Activated naive CD8-positive, alpha-beta T cell treated with anti-CD3 and anti-CD28 coated beads, Interleukin-2, amount 50 U/mL, for 24 hours (primary cell): ENCODE measurements around the gene CHCT1.
"Not testable (repeated sequence)": the region's sequence is repeated elsewhere in the genome, so short reads cannot be mapped to it uniquely, and the experiment has no call there.

Source experiments
- ATAC-seq: fragments of 150-1000 bp; cut with Tn5 transposase; one replicate; pipeline ENCODE4 v1.10.0; 2021
- DNase-seq: peaks from one replicate; pipeline ENCODE4 v3.0.0; 2021
- H3K27ac Mint-ChIP-seq: one replicate; pipeline ENCODE4 v1.8.0; 2021; ENCODE audit warnings: mild to moderate bottlenecking, mixed read lengths
- H3K27me3 Mint-ChIP-seq: one replicate; pipeline ENCODE4 v1.8.0; 2021; ENCODE audit warnings: mixed read lengths
- H3K36me3 Mint-ChIP-seq: one replicate; pipeline ENCODE4 v1.8.0; 2021; ENCODE audit warnings: low read depth, mixed read lengths
- H3K4me1 Mint-ChIP-seq: one replicate; pipeline ENCODE4 v1.8.0; 2021; ENCODE audit warnings: mixed read lengths
- H3K4me3 Mint-ChIP-seq: one replicate; pipeline ENCODE4 v1.8.0; 2021; ENCODE audit warnings: mild to moderate bottlenecking, moderate library complexity, mixed read lengths
- H3K9me3 Mint-ChIP-seq: one replicate; pipeline ENCODE4 v1.8.0; 2021; ENCODE audit warnings: mixed read lengths

The CHCT1 gene

DNA sequence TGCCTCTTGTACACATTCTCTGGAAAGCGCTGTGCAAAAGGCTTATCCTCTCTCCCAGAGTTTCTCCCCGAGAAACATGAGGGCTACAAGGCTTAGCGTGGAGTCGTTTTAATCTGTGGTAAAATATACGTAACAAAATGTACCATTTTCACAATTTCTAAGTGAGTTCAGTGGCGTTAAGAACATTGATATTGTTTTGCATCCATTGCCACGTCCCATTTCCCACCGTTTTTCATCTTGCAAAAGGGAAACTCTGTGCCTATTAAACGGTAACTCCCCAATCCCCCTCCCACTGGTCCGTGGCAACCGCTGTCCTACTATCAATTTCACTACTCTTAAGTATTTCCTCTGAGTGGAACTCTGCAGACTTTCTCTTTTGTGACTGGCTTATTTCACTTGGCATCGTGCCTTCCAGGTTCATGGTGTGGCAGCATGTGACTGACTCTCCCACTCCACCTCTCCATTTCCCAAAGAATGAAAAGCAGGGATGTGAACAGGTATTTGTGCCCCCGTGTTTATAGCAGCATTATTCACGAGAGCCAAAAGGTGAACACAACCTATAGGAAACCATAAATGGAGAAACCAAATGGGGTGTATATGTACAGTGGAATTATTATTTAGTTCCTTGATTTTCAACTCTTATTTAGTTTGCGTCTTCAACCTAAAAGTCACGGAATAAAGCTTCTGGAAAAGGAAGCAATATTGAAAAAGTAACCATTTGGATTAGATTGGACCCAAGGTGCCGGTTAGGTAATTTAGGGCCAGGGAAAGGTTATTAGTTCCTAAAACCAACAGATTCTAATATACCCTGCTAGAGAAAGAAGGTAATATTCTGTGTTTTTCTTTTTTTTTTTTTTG is 29.2 kb upstream of the CHCT1 start:
- peak overlapping the region; percentile 88 for H3K4me3 Mint-ChIP-seq
- no peaks in the 10 kb centered on the region for H3K9me3 Mint-ChIP-seq
- peak overlapping the region; percentile 91 for H3K27ac Mint-ChIP-seq
- ATAC-seq = no peak
- H3K27me3 Mint-ChIP-seq = no peaks in the 10 kb centered on the region
- peaks cover 2% of the 10 kb centered on the region for H3K36me3 Mint-ChIP-seq
- peak; percentile 42 for DNase-seq
- H3K4me1 Mint-ChIP-seq = peaks cover 59% of the 10 kb centered on the region

DNA sequence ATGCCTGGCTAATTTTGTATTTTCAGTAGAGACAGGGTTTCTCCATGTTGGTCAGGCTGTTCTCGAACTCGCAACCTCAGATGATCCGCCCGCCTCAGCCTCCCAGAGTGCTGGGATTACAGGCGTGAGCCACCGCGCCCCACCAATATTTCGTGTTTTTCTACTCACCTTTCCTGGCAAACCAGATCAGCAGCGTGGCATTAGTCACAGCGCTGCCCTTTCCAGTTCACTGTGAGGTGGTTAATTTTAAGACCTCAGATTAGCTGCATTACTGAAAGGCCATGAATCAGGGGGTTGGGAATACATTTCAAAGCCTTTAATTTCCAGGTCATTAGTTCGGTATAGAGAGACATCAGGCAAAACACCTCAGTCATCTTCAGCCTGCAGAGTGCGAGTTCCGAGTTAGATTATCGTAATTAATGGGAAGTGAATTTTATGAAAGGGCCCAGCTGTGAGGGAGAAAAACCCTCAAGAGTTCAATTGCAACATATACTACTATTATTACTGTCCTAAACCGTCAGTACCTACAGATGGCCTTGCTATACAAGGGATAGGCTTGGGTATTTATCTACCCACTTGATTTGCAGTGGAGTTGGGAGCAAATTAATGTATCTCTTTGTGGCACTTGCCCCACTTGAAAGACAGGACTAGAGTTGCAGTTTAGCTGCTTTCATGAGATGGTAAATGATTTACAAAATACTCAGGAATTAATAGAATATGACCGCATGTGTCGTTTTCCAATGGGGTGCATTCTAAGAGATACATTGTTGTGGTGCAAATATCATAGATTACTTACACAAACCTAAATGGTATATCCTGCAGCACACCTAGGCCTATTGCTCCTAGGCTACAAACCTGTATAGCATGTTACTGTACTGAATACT is 28.2 kb upstream of the CHCT1 start:
- peak overlapping the region; percentile 38 for H3K4me3 Mint-ChIP-seq
- no peak for ATAC-seq
- H3K4me1 Mint-ChIP-seq = peaks cover 55% of the 10 kb centered on the region

DNA sequence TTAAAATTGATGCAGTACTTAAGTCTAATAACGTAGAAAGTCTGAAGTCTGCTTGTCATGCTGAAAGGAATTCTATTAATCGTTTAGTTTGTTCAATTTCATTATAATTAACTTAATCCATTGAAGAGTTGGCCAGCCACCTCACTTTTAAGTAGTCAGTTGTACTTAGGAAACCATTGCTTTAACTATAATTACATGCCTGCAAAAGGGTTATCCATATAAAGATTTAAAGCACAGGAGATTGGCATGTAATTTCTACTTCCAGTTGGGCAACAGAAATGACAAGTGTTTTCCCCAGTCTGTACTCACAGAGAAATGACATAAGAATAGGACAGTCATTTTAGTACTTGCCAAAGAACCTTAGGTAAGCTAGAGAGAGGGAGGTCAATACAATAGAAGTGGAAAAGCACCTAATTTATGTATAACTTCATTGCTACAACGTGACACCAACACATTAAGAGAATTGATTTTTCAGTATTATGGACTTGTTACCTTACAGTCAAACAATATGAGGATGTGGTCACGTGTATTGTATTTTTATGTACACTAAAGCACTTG is 26.7 kb upstream of the CHCT1 start:
- DNase-seq = no peak
- Mint-ChIP-seq H3K27me3 (no peaks in the 10 kb centered on the region), H3K36me3 (peaks cover 2% of the 10 kb centered on the region), H3K4me1 (peaks cover 46% of the 10 kb centered on the region), H3K4me3 (no peak overlapping the region), H3K27ac (no peak overlapping the region), H3K9me3 (no peaks in the 10 kb centered on the region)
- no peak for ATAC-seq

More for the DNA sequence above, 28.2 kb upstream of the CHCT1 start:
- no peaks in the 10 kb centered on the region for H3K27me3 Mint-ChIP-seq
- H3K36me3 Mint-ChIP-seq = peaks cover 2% of the 10 kb centered on the region
- no peak overlapping the region for H3K27ac Mint-ChIP-seq
- H3K9me3 Mint-ChIP-seq = no peaks in the 10 kb centered on the region
- peak; percentile 22 for DNase-seq

DNA sequence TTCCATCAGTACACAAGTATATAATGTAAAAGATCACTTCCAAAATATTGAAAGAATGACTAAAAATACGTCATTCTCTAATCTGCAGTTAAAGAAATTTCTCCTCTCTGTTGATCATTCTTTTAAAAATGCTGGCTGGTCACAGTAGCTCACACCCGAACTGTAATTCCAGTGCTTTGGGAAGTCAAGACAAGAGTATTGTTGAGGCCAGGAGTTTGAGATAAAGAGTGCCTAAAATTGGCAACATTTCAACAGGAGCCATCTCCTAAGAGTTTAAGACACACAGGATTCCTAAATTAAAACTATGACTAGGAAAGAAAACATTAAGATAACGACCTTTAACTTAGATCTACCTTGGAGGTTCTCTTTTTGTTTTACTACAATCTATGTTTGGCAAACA is 25.9 kb upstream of the CHCT1 start:
- no peaks in the 10 kb centered on the region for H3K9me3 Mint-ChIP-seq
- H3K27ac Mint-ChIP-seq = no peak overlapping the region
- no peaks in the 10 kb centered on the region for H3K27me3 Mint-ChIP-seq
- DNase-seq (no peak), ATAC-seq (no peak)
- H3K4me3 Mint-ChIP-seq = no peak overlapping the region
- H3K36me3 Mint-ChIP-seq = no peaks in the 10 kb centered on the region
- peaks cover 40% of the 10 kb centered on the region for H3K4me1 Mint-ChIP-seq

DNA sequence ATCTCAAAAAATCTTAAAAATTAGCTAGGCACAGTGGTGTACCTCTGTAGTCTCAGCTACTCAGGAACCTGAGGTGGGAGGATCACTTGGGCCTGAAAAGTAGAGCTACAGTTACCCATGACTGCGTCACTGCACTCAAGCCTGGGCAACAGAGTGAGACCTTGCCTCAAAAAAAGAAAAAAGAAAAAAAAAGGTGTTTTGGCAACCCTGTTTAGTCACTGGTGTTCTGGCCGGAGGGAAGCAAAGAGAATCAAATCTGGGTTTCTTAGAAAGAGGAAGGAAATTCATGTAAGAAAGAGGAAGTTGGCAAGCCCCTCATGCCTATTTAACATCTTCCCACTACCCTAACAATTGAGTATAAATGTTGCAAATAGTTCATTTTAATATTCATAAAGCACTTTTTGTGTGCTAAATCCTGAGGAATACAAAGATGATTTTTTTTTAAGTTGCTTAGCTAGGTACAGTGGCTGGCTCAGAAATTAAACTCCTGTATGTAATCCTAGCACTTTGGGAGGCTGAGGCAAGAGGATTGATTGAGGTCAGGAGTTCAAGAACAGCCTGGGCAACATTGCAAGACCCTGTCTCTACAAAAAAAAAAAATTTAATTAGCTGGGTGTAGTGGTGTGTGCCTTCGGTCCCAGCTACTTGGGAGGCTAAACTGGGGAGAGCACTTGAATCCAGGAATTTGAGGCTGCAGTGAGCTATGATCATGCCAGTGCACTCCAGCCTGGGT is 23.9 kb upstream of the CHCT1 start:
- Mint-ChIP-seq H3K27ac (peak overlapping the region; percentile 55), H3K27me3 (no peaks in the 10 kb centered on the region), H3K4me1 (peaks cover 32% of the 10 kb centered on the region), H3K36me3 (no peaks in the 10 kb centered on the region), H3K9me3 (no peaks in the 10 kb centered on the region), H3K4me3 (no peak overlapping the region)
- DNase-seq (peak; percentile 13), ATAC-seq (peak; percentile 37)

DNA sequence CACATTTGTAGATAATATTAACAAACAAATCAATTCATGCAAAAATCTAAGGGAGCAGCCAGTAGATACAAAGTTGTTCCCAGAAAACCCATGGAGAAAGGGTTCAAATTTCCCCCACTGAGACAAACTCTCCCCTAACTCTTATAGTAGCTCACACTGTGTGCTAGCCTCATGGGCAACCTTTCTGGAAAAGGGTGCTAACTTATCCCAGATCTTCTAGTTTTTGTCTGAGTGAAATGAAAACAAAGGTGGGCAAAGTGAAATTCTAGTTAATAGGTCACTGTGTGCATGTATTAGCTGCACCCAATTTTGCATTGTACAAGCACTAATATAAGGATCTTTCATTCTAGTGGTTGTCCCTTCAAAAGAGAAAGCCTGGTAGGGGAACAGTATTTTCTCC is 20.5 kb upstream of the CHCT1 start:
- H3K27ac Mint-ChIP-seq = no peak overlapping the region
- DNase-seq (no peak), ATAC-seq (no peak)
- H3K4me1 Mint-ChIP-seq = peaks cover 14% of the 10 kb centered on the region
- H3K27me3 Mint-ChIP-seq = no peaks in the 10 kb centered on the region
- H3K4me3 Mint-ChIP-seq = no peak overlapping the region
- H3K9me3 Mint-ChIP-seq = no peaks in the 10 kb centered on the region
- no peaks in the 10 kb centered on the region for H3K36me3 Mint-ChIP-seq

DNA sequence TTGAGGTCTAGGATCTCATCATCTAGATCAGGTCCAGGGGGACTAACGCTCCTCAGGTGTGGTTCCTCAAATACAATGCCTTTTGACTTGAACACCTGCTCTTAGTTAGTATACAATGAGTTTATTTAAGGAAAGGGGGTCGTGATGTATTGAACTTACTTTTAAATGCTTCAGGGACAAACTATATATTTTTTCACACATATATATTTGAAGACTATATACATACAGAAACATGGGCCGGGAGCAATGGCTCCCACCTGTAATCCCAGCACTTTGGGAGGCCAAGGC is 18.8 kb upstream of the CHCT1 start:
- no peak overlapping the region for H3K4me3 Mint-ChIP-seq
- no peak for ATAC-seq
- H3K27me3 Mint-ChIP-seq = no peaks in the 10 kb centered on the region
- no peaks in the 10 kb centered on the region for H3K36me3 Mint-ChIP-seq
- no peaks in the 10 kb centered on the region for H3K9me3 Mint-ChIP-seq
- peaks cover 3% of the 10 kb centered on the region for H3K4me1 Mint-ChIP-seq
- no peak for DNase-seq
- H3K27ac Mint-ChIP-seq = no peak overlapping the region

DNA sequence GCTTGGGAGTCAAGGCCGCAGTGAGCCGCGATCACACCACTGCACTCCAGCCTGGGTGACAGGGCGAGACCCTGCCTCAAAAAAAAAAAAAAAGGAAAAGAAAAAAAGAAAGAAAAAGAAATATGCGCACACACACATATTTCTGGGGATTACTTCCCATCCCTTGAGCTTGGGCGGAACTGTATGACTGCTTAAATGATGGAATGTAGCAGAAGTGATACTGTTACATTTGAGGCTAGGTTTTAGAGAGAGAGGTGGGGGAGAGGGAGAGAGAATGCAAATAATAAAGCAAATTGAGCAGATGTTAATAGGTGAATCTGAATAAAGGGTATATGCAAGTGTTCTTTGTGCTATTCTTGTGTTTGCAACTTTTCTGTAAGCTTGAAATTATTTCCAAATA is 18.3 kb upstream of the CHCT1 start:
- H3K9me3 Mint-ChIP-seq = no peaks in the 10 kb centered on the region
- no peak overlapping the region for H3K4me3 Mint-ChIP-seq
- no peak for ATAC-seq

DNA sequence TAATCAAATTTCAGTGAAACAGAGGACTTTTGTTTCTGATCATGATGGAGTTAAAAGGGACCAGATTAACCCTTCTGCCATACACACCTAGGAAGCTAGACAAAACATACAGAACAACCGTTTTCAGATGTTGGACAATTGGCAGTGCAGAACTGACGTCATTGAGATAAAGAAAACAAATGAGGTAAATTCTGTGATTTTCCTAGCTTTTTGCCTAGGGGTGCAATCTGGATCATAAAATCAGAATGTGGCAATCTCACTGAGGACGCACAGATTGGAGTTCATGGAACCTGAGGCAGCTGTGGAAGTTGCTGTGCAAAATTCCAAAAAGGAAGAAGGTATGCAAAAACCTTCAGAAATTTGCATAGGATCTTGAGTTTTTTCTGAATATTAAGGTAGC is 15.4 kb upstream of the CHCT1 start:
- no peak overlapping the region for H3K4me3 Mint-ChIP-seq
- H3K27ac Mint-ChIP-seq = no peak overlapping the region
- no peaks in the 10 kb centered on the region for H3K36me3 Mint-ChIP-seq
- ATAC-seq = no peak
- H3K4me1 Mint-ChIP-seq = no peaks in the 10 kb centered on the region
- H3K9me3 Mint-ChIP-seq = no peaks in the 10 kb centered on the region
- no peaks in the 10 kb centered on the region for H3K27me3 Mint-ChIP-seq
- no peak for DNase-seq

More for the DNA sequence above, 18.3 kb upstream of the CHCT1 start:
- no peak for DNase-seq
- no peaks in the 10 kb centered on the region for H3K27me3 Mint-ChIP-seq
- peaks cover 2% of the 10 kb centered on the region for H3K4me1 Mint-ChIP-seq
- no peaks in the 10 kb centered on the region for H3K36me3 Mint-ChIP-seq
- H3K27ac Mint-ChIP-seq = no peak overlapping the region

DNA sequence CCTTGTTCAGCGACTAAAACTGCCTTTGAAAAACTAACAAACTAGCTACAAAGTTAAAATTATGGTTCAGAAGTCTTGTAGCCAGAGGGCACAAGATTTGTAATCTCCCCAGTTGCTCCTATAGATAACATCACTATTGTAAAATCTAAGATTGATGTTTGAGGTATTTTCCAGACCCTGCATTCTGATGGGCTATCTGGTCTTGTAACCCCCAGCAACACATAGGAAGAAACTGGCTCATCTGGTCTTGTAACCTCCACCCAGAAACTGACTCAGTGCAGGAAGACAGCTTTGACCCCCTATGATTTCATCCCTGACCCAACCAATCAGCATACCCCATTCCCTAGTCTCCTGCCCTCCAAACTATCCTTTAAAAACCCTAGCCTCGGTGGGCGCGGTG is 12.3 kb upstream of the CHCT1 start:
- H3K4me1 Mint-ChIP-seq = no peaks in the 10 kb centered on the region
- no peak overlapping the region for H3K27ac Mint-ChIP-seq
- no peaks in the 10 kb centered on the region for H3K36me3 Mint-ChIP-seq
- no peak for DNase-seq
- no peaks in the 10 kb centered on the region for H3K9me3 Mint-ChIP-seq
- ATAC-seq = no peak
- H3K27me3 Mint-ChIP-seq = no peaks in the 10 kb centered on the region
- H3K4me3 Mint-ChIP-seq = no peak overlapping the region

DNA sequence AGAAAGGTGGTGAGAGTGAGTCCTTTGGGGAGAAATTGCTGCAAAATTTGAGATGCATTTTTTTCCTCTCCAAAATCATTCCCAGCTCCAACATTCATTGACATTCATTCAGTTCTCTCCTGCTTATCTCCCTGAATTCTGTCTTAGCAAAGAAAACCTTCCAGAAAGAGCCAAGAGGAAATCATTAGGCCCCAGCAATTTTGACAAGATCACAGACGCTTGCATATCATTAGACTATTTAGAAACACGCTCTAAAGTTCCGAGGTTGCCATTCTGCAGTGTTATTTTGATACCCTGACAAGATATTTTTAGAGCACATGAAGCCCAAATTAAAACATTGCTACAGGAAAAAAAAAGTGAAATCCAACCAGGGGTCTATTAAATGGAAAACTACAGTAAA is 9.6 kb upstream of the CHCT1 start:
- H3K4me1 Mint-ChIP-seq = no peaks in the 10 kb centered on the region
- no peaks in the 10 kb centered on the region for H3K9me3 Mint-ChIP-seq
- ATAC-seq (no peak), DNase-seq (no peak)
- no peak overlapping the region for H3K27ac Mint-ChIP-seq
- H3K36me3 Mint-ChIP-seq = no peaks in the 10 kb centered on the region
- H3K27me3 Mint-ChIP-seq = no peaks in the 10 kb centered on the region
- H3K4me3 Mint-ChIP-seq = no peak overlapping the region

DNA sequence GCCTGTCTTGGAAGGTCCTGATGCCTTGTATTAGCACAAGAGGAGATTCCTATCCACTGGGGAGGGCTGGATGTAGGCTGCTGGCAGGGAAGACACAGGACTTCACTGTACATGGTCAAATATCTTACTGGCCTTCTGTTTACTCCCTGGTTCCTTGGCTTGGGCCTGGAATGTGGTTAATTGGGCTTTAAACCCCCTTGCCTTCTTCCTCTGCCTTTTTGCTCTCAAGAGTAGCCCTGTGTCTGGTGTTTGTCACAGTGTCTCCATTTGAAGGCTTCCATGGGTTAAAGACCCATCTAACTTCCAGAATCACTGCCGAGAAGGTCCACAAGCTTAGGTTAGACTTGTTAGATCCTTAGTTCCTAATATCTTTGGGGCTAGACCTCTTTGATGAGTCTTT is 7.1 kb upstream of the CHCT1 start:
- DNase-seq (no peak), ATAC-seq (no peak)
- Mint-ChIP-seq H3K36me3 (no peaks in the 10 kb centered on the region), H3K4me1 (no peaks in the 10 kb centered on the region), H3K9me3 (peaks cover 4% of the 10 kb centered on the region), H3K27ac (no peak overlapping the region), H3K4me3 (no peak overlapping the region), H3K27me3 (no peaks in the 10 kb centered on the region)

DNA sequence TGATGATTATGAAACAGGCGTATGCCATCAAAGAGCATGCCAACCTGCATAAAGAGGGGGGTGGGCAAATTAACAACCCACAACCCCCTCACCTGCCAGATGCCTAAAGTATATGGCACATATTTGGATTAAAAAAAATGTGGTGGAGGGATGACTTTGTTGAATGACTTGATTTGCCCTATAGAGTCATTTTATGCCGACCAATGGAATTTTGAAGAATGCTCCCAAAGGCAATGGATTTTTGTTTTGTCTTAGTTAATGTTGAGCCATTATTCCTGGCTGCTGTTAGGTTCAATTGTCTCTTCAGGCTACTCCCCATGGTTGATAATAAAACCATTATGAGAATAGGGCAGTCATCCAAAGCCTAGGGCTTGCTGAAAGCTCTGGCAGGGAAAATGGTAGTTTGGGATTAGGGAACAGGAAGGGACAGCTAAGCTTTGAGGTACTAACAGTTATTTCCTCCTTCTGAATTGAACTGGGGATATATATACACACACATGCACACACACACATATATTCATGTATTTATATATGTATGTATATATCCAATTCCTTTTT is 5.8 kb upstream of the CHCT1 start:
- ATAC-seq (no peak), DNase-seq (no peak)
- Mint-ChIP-seq H3K4me3 (no peak overlapping the region), H3K27me3 (no peaks in the 10 kb centered on the region), H3K9me3 (peaks cover 4% of the 10 kb centered on the region), H3K36me3 (no peaks in the 10 kb centered on the region), H3K27ac (no peak overlapping the region), H3K4me1 (peaks cover 5% of the 10 kb centered on the region)

DNA sequence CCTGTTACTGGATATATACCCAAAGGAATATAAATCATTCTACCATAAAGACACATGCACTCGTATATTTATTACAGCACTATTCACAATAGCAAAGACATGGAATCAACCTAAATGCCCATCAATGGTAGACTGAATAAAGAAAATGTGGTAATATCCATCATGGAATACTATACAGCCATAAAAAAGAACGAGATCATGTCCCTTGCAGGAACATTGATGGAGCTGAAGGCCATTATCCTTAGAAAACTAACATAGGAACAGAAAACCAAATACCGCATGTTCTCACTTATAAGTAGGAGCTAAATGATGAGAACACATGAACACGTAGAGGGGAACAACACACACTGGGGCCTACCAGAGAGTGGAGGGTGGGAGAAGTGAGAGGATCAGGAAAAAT is 3.3 kb upstream of the CHCT1 start:
- not testable (repeated sequence) for H3K4me3 Mint-ChIP-seq, ATAC-seq, DNase-seq, H3K36me3 Mint-ChIP-seq, H3K9me3 Mint-ChIP-seq, H3K27me3 Mint-ChIP-seq, H3K4me1 Mint-ChIP-seq, H3K27ac Mint-ChIP-seq
